K562 (cell line): ENCODE results near the gene LINGO3. TPM values are rescaled to one million over a fixed set of nuclear protein-coding genes. Genes with fewer than 3 reads are reported as not detected.

Experiments
- ATAC-seq: fragments of 200-7000 bp; cut with Tn5 transposase; 3 replicates; pipeline ENCODE4 v1.9.1; 2020; ENCODE audit warnings: moderate library complexity
- BruUV-seq: library from RNA; stranded (reverse); fragments of 400-500 nt; replicated peaks from 2 replicates; lab custom pipeline; 2021; lab: Mats Ljungman, UMichigan
- CTCF ChIA-PET: fragments of 300-600 bp; formaldehyde crosslinking; extraction: SDS; loops from one replicate; lab custom pipeline; 2021; ENCODE audit warnings: low intra/inter-chr PET ratio; lab: Yijun Ruan, JAX
- POLR2A ChIA-PET: fragments of 300-600, 350-650 bp; sonication (Branson Sonifier 250); formaldehyde crosslinking; extraction: SDS; loops from one replicate; lab custom pipeline; 2021; ENCODE audit warnings: antibody characterized with exemption, inconsistent platforms; lab: Yijun Ruan, JAX
- DNase-seq, 4 experiments: peaks; one replicate each; pipeline versions ENCODE4 v3.0.0 to v3.0.0-alpha.2; 2011 to 2018; ENCODE audit warnings: low spot score in 3 of 4, mixed read lengths in 3 of 4; ENCODE audit errors: extremely low read depth in 1 of 4
- FAIRE-seq: peaks from 2 replicates; lab custom pipeline; 2011; peaks lifted over from hg19 to GRCh38; lab: Jason Lieb, UNC
- H2AFZ ChIP-seq: 2 replicates; pipeline ENCODE4 v1.6.0; 2011; ENCODE audit warnings: low read depth, low read length, control low read depth, inconsistent platforms
- H3K27ac ChIP-seq: fragments of 200-600 bp; 3 replicates; pipeline ENCODE4 v1.8.0; 2011; ENCODE audit warnings: low read depth, mild to moderate bottlenecking, control low read depth, inconsistent platforms, low read length, moderate library complexity, mixed read lengths; ENCODE audit errors: extremely low read depth
- H3K27me3 ChIP-seq, 2 experiments: fragments of 300-600 bp in 1 of 2; 2 replicates in 1 of 2; 3 replicates in 1 of 2; pipeline versions ENCODE4 v1.6.0 to v1.8.0; 2011; ENCODE audit warnings: inconsistent platforms in 2 of 2, low read length in 2 of 2, mild to moderate bottlenecking in 1 of 2, mixed read lengths in 1 of 2, moderate library complexity in 1 of 2; ENCODE audit not compliant: control insufficient read depth in 2 of 2, insufficient read depth in 2 of 2
- H3K36me3 ChIP-seq: fragments of 300-600 bp; 3 replicates; pipeline ENCODE4 v1.8.0; 2011; ENCODE audit warnings: mild to moderate bottlenecking, low read length, inconsistent platforms; ENCODE audit not compliant: control insufficient read depth, insufficient read depth
- H3K4me1 ChIP-seq, 2 experiments: fragments of 200-600 bp in 1 of 2; replicated peaks in 1 of 2; 2 replicates in 1 of 2; 3 replicates in 1 of 2; pipeline versions ENCODE4 v1.5.1 to v1.8.0; 2011; ENCODE audit warnings: inconsistent platforms in 2 of 2, low read length in 2 of 2, mild to moderate bottlenecking in 1 of 2, mixed read lengths in 1 of 2, moderate library complexity in 1 of 2; ENCODE audit not compliant: control insufficient read depth in 2 of 2, insufficient read depth in 2 of 2
- H3K4me2 ChIP-seq: 2 replicates; pipeline ENCODE4 v1.6.1; 2011; ENCODE audit warnings: low read length, control low read depth, inconsistent platforms, mixed read lengths; ENCODE audit not compliant: insufficient read depth
- H3K4me3 ChIP-seq: fragments of 200-600 bp; sonication (generic), shearing (Covaris generic); 2 replicates; pipeline ENCODE4 v1.5.1; 2016; ENCODE audit warnings: control low read depth, inconsistent platforms
- H3K79me2 ChIP-seq: fragments of 200-600 bp; 3 replicates; pipeline ENCODE4 v1.8.0; 2011; ENCODE audit warnings: low read length, inconsistent platforms; ENCODE audit not compliant: control insufficient read depth, insufficient read depth
- H3K9ac ChIP-seq, 2 experiments: 2 replicates each; pipeline versions ENCODE4 v1.6.0 to v1.6.1; 2011; ENCODE audit warnings: low read depth in 2 of 2, low read length in 2 of 2, control low read depth in 1 of 2, inconsistent platforms in 1 of 2, mild to moderate bottlenecking in 1 of 2, mixed read lengths in 1 of 2; ENCODE audit not compliant: insufficient read depth in 1 of 2
- H3K9me1 ChIP-seq: one replicate; pipeline ENCODE4 v1.6.0; 2011; ENCODE audit warnings: inconsistent platforms, mild to moderate bottlenecking, low read length, moderate library complexity; ENCODE audit not compliant: control insufficient read depth, insufficient read depth
- H3K9me3 ChIP-seq: replicated peaks from 2 replicates; pipeline ENCODE4 v1.5.1; 2011; ENCODE audit warnings: low read depth, low read length, inconsistent platforms; ENCODE audit not compliant: control insufficient read depth, insufficient read depth
- H4K20me1 ChIP-seq: replicated peaks from 2 replicates; pipeline ENCODE4 v1.6.1; 2011; ENCODE audit warnings: low read length, inconsistent platforms, mixed read lengths; ENCODE audit not compliant: control insufficient read depth, insufficient read depth
- SRSF3 ChIP-seq: fragments of 200-400 bp; formaldehyde crosslinking; IDR thresholded peaks from 2 replicates; pipeline ENCODE4 v1.6.1; 2016; ENCODE audit warnings: mild to moderate bottlenecking, low read length, moderate library complexity; ENCODE audit not compliant: insufficient read depth
- ZBTB40 ChIP-seq, 2 experiments: fragments of 450-650 bp in 1 of 2; sonication (generic) in 1 of 2; formaldehyde crosslinking in 1 of 2; IDR thresholded peaks; 2 replicates each; pipeline versions ENCODE4 v1.7.1 to v1.9.0; 2016 to 2022; ENCODE audit warnings: inconsistent platforms in 1 of 2, mild to moderate bottlenecking in 1 of 2, missing genetic modification reagents in 1 of 2
- ZNF12 ChIP-seq: sonication (generic); formaldehyde crosslinking; IDR thresholded peaks from 2 replicates; pipeline ENCODE4 v1.4.0; 2020; ENCODE audit warnings: mild to moderate bottlenecking, missing genetic modification reagents
- ZNF764 ChIP-seq: fragments of 250-450 bp; sonication (Bioruptor Pico); IDR thresholded peaks from 2 replicates; pipeline ENCODE4 v1.4.0; 2020; ENCODE audit warnings: low read depth, mild to moderate bottlenecking, moderate library complexity
- WGBS: fragments of 100-300 bp; shearing (Covaris generic); methylation state at CpG from one replicate; pipeline ENCODE4 v1.1.6; 2016; ENCODE audit warnings: low coverage, mixed read lengths; ENCODE audit not compliant: insufficient coverage; ENCODE audit errors: missing lambda C conversion rate; 5-methylcytosine and 5-hydroxymethylcytosine counted together
- in situ Hi-C: fragments of 300-500 bp; cut with MboI; formaldehyde crosslinking; loops from 4 replicates; pipeline ENCODE4 v1.15.0; 2018; ENCODE audit warnings: inconsistent platforms, mixed read lengths
- intact Hi-C: fragments of 100-400 bp; cut with micrococcal nuclease; formaldehyde crosslinking; loops from 2 replicates; pipeline ENCODE4 v1.14.2; 2022
- polyA plus RNA-seq, 8 experiments: library from polyadenylated mRNA; depleted of rRNA in 4 of 8; stranded (reverse) in 5 of 8; unstranded in 3 of 8; fragments of >200 nt; fragmentation: Nextera tagmentation in 2 of 8; fragmentation: Illumina TruSeq in 1 of 8; extraction: Ambion mirVana in 2 of 8; extraction: Trizol in 1 of 8; gene quantifications; 2 replicates each; pipeline versions ENCODE4 v1.2.1 to v1.2.3, GENCODE V29; 2011 to 2014; ENCODE audit warnings: inconsistent platforms in 1 of 8, missing spikeins in 1 of 8
- total RNA-seq, 7 experiments: library from RNA; depleted of rRNA in 6 of 7; stranded (reverse); fragments of >200 nt in 6 of 7; fragmentation: Illumina TruSeq in 2 of 7; extraction: Trizol in 2 of 7; gene quantifications; 2 replicates each; pipeline versions ENCODE4 v1.2.1 to v1.2.3, GENCODE V29; 2011 to 2021; ENCODE audit warnings: low replicate concordance in 1 of 7
- TF ChIP-seq, protein P1 (sequence below): fragments of 250-450 bp; sonication (Bioruptor Pico); IDR thresholded peaks from 2 replicates; pipeline ENCODE4 v1.5.0; 2020; ENCODE audit warnings: mild to moderate bottlenecking
- TF ChIP-seq, protein P2 (sequence below): fragments of 250-450 bp; sonication (Bioruptor Pico); IDR thresholded peaks from 2 replicates; pipeline ENCODE4 v1.5.0; 2020; ENCODE audit warnings: mild to moderate bottlenecking, borderline replicate concordance

The LINGO3 gene
- total and polyA plus RNA-seq, 9 of the 15 experiments (the other 6 are each of a cell fraction or from before 2014, with no cell fraction given) = 0.03 to 0.05 (median 0.03) TPM; not detected in 6

GRCh38 chr19:2329501-2329916 lies 21.6 kb upstream of the LINGO3 start (continued):
- TF ChIP-seq, protein P1, sequence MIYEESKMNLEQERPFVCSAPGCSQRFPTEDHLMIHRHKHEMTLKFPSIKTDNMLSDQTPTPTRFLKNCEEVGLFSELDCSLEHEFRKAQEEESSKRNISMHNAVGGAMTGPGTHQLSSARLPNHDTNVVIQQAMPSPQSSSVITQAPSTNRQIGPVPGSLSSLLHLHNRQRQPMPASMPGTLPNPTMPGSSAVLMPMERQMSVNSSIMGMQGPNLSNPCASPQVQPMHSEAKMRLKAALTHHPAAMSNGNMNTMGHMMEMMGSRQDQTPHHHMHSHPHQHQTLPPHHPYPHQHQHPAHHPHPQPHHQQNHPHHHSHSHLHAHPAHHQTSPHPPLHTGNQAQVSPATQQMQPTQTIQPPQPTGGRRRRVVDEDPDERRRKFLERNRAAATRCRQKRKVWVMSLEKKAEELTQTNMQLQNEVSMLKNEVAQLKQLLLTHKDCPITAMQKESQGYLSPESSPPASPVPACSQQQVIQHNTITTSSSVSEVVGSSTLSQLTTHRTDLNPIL (CRISPR knock-in tag) = no peak

GRCh38 chr19:2329149-2329478 lies 21.2 kb upstream of the LINGO3 start:
- no peaks in the 10 kb centered on the region for H3K9me1 ChIP-seq
- intact Hi-C loops = loop anchor here (10.0 kb wide), 1 partner anchor 56 kb away; no protein-coding TSS in a partner anchor
- peak; percentile 22 for ATAC-seq
- peaks cover 28 to 76% of the 10 kb centered on the region in 2 experiments; a peak in 4 of 5 replicates for H3K4me1 ChIP-seq
- H4K20me1 ChIP-seq = no peaks in the 10 kb centered on the region
- H3K79me2 ChIP-seq = peaks cover 89% of the 10 kb centered on the region
- no peaks in the 10 kb centered on the region for H3K27me3 ChIP-seq
- ChIA-PET POLR2A (interaction anchor here (0.7 kb wide), 1 partner anchor 446 kb away, joined by 3 read pairs; no protein-coding TSS in a partner anchor), CTCF (no interaction called here)
- H3K9ac ChIP-seq = peak overlapping the region; percentile 90 to 99
- TSS peak; percentile 56 for BruUV-seq
- peak overlapping the region; percentile 76; the same call in 1 of the 2 replicates for H2AFZ ChIP-seq
- in situ Hi-C loops = no loop called here
- H3K9me3 ChIP-seq = no peaks in the 10 kb centered on the region
- peak in 1 of 4 experiments; percentile 47 for DNase-seq
- peak; percentile 86 for FAIRE-seq
- peaks cover 42% of the 10 kb centered on the region for H3K36me3 ChIP-seq
- peak overlapping the region; percentile 98 for H3K4me3 ChIP-seq
- H3K27ac ChIP-seq = peak overlapping the region; percentile 74
- peak overlapping the region; percentile 88 for H3K4me2 ChIP-seq
- WGBS = 2% methylated on average over 16 of the region's 16 CpGs
- TF ChIP-seq ZNF764 = no peak
- TF ChIP-seq ZBTB40 (IDR thresholded peaks at IDR 0.05) = peak; percentile 29; the same call in 1 of the 2 replicates
- no peak for TF ChIP-seq ZBTB40 (CRISPR knock-in tag; IDR thresholded peaks at IDR 0.05)
- TF ChIP-seq ZNF12 (CRISPR knock-in tag) = no peak
- TF ChIP-seq, protein P2, sequence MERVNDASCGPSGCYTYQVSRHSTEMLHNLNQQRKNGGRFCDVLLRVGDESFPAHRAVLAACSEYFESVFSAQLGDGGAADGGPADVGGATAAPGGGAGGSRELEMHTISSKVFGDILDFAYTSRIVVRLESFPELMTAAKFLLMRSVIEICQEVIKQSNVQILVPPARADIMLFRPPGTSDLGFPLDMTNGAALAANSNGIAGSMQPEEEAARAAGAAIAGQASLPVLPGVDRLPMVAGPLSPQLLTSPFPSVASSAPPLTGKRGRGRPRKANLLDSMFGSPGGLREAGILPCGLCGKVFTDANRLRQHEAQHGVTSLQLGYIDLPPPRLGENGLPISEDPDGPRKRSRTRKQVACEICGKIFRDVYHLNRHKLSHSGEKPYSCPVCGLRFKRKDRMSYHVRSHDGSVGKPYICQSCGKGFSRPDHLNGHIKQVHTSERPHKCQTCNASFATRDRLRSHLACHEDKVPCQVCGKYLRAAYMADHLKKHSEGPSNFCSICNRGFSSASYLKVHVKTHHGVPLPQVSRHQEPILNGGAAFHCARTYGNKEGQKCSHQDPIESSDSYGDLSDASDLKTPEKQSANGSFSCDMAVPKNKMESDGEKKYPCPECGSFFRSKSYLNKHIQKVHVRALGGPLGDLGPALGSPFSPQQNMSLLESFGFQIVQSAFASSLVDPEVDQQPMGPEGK (CRISPR knock-in tag) = no peak
- TF ChIP-seq SRSF3 = no peak
